GM21515 (cell line): ENCODE data around the gene EGLN3.

Source experiments
- ATAC-seq: cut with Tn5 transposase; IDR thresholded peaks from one replicate; pipeline ENCODE4 v1.9.1; 2021; ENCODE audit not compliant: unreplicated experiment

Gene EGLN3

DNA sequence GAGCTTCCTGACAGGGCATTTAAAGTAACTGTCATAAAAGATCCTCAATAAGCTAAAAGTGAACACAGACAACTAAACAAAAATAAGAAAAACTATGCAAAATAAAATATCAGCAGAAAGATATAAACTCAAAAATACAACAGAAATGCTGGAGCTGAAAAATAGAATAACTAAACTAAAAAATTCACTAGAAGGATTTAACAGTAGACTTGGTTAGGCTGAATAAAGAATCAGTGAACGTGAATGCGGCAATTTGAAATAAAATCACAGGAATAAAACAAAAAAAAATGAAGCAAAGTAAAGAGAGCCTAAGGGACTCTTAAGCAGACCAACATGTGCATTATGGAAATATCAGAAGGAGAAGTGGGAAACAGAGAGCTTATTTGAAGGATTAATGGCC is 74.6 kb downstream of the EGLN3 start:
- no peak for ATAC-seq
